ENCODE measurements around the gene ACADM. TPM values are rescaled to one million over a fixed set of nuclear protein-coding genes. Genes with fewer than 3 reads are reported as not detected.

Gene ACADM
- polyA plus RNA-seq, 1 of the 3 experiments (the other 2 are of a cell fraction), result 18.6 TPM

GRCh38 chr1:75785983-75786853 is 61.7 kb downstream of the ACADM start, which contains the start of gene RABGGTB:
Gene RABGGTB (plus strand): TSS chr1:75786256. CDS start chr1:75786272, 16 bp downstream.
- Histone ChIP-seq H3K36me3 (replicated peaks in 1 of 2; ENCODE audit: control insufficient read depth in 1 of 2, insufficient read depth in 2 of 2, low read length in 1 of 2) (peaks cover 35 to 42% of the 10 kb centered on the region in 2 experiments), H3K79me2 (ENCODE audit: insufficient read depth) (peaks cover 52% of the 10 kb centered on the region), H4K20me1 (ENCODE audit: insufficient read depth) (peaks cover 45% of the 10 kb centered on the region), H3K27ac (ENCODE audit: low read depth in 2 of 2, low read length in 1 of 2) (peak within 1 kb of the TSS; percentile 66 to 92), H3K9me2 (no peaks in the 10 kb centered on the region), H3K4me3 (ENCODE audit: low read depth in 2 of 2, low read length in 1 of 2) (peak within 1 kb of the TSS; percentile 62 to 74), H3K9ac (peak within 1 kb of the TSS; percentile 92), H3K27me3 (ENCODE audit: insufficient read depth) (no peaks in the 10 kb centered on the region), H2AFZ (ENCODE audit: low read depth) (peak within 1 kb of the TSS; percentile 91), H3K9me3 (no peaks in the 10 kb centered on the region), H3K4me1 (ENCODE audit: control insufficient read depth in 1 of 2, insufficient read depth in 2 of 2, low read depth in 1 of 2, low read length in 1 of 2) (peaks cover 8 to 10% of the 10 kb centered on the region in 2 experiments), H3F3A (replicated peaks; ENCODE audit: insufficient read depth) (peaks cover 24% of the 10 kb centered on the region), H3K4me2 (peak within 1 kb of the TSS; percentile 78)
- CTCF ChIA-PET, result interaction anchor here (1.1 to 1.2 kb wide), 2 partner anchors 521 to 583 kb away, joined by 3 read pairs; no protein-coding TSS in a partner anchor
- peak; percentile 92 for DNase-seq
- 2% methylated on average over 24 of the region's 28 CpGs for WGBS (ENCODE audit: low lambda C conversion rate)
- POLR2A ChIA-PET, result interaction anchor here (0.5 to 1.6 kb wide), 6 partner anchors 10 to 340 kb away, joined by 3 to 8 read pairs (median 3); partner anchors contain the start of genes ACADM and MSH4
- TF ChIP-seq NRF1 (IDR thresholded peaks at IDR 0.05; ENCODE audit: low read depth, low read length) (peak; percentile 87), RFX5 (IDR thresholded peaks at IDR 0.05; ENCODE audit: low read length) (peak; percentile 69; the same call in 1 of the 2 replicates), RXRA (IDR thresholded peaks at IDR 0.05; ENCODE audit: borderline replicate concordance, low read depth) (no peak), MEF2A (IDR thresholded peaks at IDR 0.05; ENCODE audit: borderline replicate concordance, low read depth) (no peak), RAD21 (IDR thresholded peaks at IDR 0.05; ENCODE audit: low read length) (no peak), PBX3 (IDR thresholded peaks at IDR 0.05) (no peak), YY1 (IDR thresholded peaks at IDR 0.05; ENCODE audit: low read depth) (no peak), FOXJ3 (CRISPR knock-in tag; IDR thresholded peaks at IDR 0.05) (no peak), GABPA (IDR thresholded peaks at IDR 0.05; ENCODE audit: low read depth) (peak; percentile 28; the same call in 1 of the 2 replicates), FOSL2 (IDR thresholded peaks at IDR 0.05; ENCODE audit: borderline replicate concordance, low read depth) (no peak), EP300 (IDR thresholded peaks at IDR 0.05; ENCODE audit: borderline replicate concordance in 1 of 2, low read depth in 1 of 2, low read length in 1 of 2) (no peak; a peak in 2 of 4 replicates), USF1 (IDR thresholded peaks at IDR 0.05; ENCODE audit: borderline replicate concordance, low read depth) (no peak), FOXM1 (IDR thresholded peaks at IDR 0.05; ENCODE audit: low read depth) (no peak), POLR2AphosphoS5 (IDR thresholded peaks at IDR 0.05; ENCODE audit: low read depth, low read length) (peak; percentile 100), IRF3 (IDR thresholded peaks at IDR 0.05; ENCODE audit: low read depth, low read length) (no peak), CTCF (IDR thresholded peaks at IDR 0.05) (no peak), SMC3 (IDR thresholded peaks at IDR 0.05; ENCODE audit: low read depth, low read length) (no peak), TAF1 (IDR thresholded peaks at IDR 0.05; ENCODE audit: borderline replicate concordance, low read depth, low read length) (peak; percentile 98), GATA2 (CRISPR knock-in tag; IDR thresholded peaks at IDR 0.05) (no peak), SIN3A (IDR thresholded peaks at IDR 0.05; ENCODE audit: borderline replicate concordance, low read depth, low read length) (peak; percentile 95), RCOR1 (IDR thresholded peaks at IDR 0.05; ENCODE audit: low read length) (no peak; the same call in 1 of the 2 replicates), ZBTB33 (IDR thresholded peaks at IDR 0.05; ENCODE audit: borderline replicate concordance, low read depth) (no peak), EZH2phosphoT487 (IDR thresholded peaks at IDR 0.05; ENCODE audit: borderline replicate concordance, low read depth) (no peak), TEAD4 (IDR thresholded peaks at IDR 0.05; ENCODE audit: borderline replicate concordance, insufficient read depth) (no peak)
